Stimulated activated CD8-positive, alpha-beta memory T cell treated with anti-CD3 and anti-CD28 coated beads, Interleukin-12 subunit alpha, Interleukin-12 subunit beta, amount 100 ng/mL, for 24 hours (primary cell): ENCODE results near the gene KCNIP2.
A peak's percentile ranks its signal among the peaks of the same experiment; 100 is the strongest.
"Not testable (repeated sequence)": the region's sequence is repeated elsewhere in the genome, so short reads cannot be mapped to it uniquely, and the experiment has no call there.

ENCODE experiments used
- DNase-seq: peaks from one replicate; pipeline ENCODE4 v3.0.0-alpha.2; 2020; ENCODE audit errors: extremely low read depth

Gene KCNIP2

GRCh38 chr10:101828766-101829551 is 14.6 kb downstream of the KCNIP2 start:
- DNase-seq, result no peak

- no peak for DNase-seq
Measured at GRCh38 chr10:101827919-101828600, 15.5 kb downstream of the KCNIP2 start.

GRCh38 chr10:101826852-101827434 is 16.7 kb downstream of the KCNIP2 start:
- DNase-seq, result no peak

- no peak for DNase-seq
Measured at GRCh38 chr10:101824736-101825135, 18.9 kb downstream of the KCNIP2 start.

- DNase-seq, result no peak
Measured at GRCh38 chr10:101818872-101819633, 24.5 kb downstream of the KCNIP2 start.

GRCh38 chr10:101818119-101818871 is 25.3 kb downstream of the KCNIP2 start, which contains the start of gene OGA:
TSS of gene OGA (minus strand) at chr10:101818444. CDS start at chr10:101818022, 422 bp downstream.
- DNase-seq, result peak; percentile 95

- DNase-seq, result no peak
Measured at GRCh38 chr10:101817337-101818118, 26.1 kb downstream of the KCNIP2 start.

- no peak for DNase-seq
Measured at GRCh38 chr10:101816913-101817336, 26.7 kb downstream of the KCNIP2 start.

GRCh38 chr10:101816376-101816775 is 27.2 kb downstream of the KCNIP2 start:
- DNase-seq, result no peak

GRCh38 chr10:101814466-101815071 is 29.0 kb downstream of the KCNIP2 start:
- DNase-seq, result no peak

GRCh38 chr10:101812606-101813005 is 31.0 kb downstream of the KCNIP2 start:
- no peak for DNase-seq

GRCh38 chr10:101807158-101807557 is 36.4 kb downstream of the KCNIP2 start:
- no peak for DNase-seq

- DNase-seq, result no peak
Measured at GRCh38 chr10:101803511-101803910, 40.1 kb downstream of the KCNIP2 start.

- DNase-seq, result no peak
Measured at GRCh38 chr10:101797403-101798059, 46.1 kb downstream of the KCNIP2 start.

GRCh38 chr10:101793526-101793925 is 50.1 kb downstream of the KCNIP2 start:
- no peak for DNase-seq

GRCh38 chr10:101789686-101790085 is 53.9 kb downstream of the KCNIP2 start:
- no peak for DNase-seq

- not testable (repeated sequence) for DNase-seq
Measured at GRCh38 chr10:101789231-101789630, 54.4 kb downstream of the KCNIP2 start.

GRCh38 chr10:101785801-101786200 is 57.8 kb downstream of the KCNIP2 start:
- no peak for DNase-seq

GRCh38 chr10:101784558-101784957 is 59.0 kb downstream of the KCNIP2 start:
- no peak for DNase-seq
